Tibial artery (tissue), 4 donors: Measurements from ENCODE around the gene TULP4.

Source experiments
- DNase-seq, 2 donors: peaks; one replicate each; pipeline ENCODE4 v3.0.0-alpha.2; 2019
- H3K27ac ChIP-seq, 2 donors: fragments of 200-600 bp; sonication (generic) in 1 of 2; 1 replicate in 1 of 2; 2 replicates in 1 of 2; pipeline ENCODE4 v1.5.1; 2018 to 2019; ENCODE audit warnings: mild to moderate bottlenecking in 1 of 2
- H3K27me3 ChIP-seq, 2 donors: fragments of 200-600 bp; sonication (generic) in 1 of 2; one replicate each; pipeline versions ENCODE4 v1.5.1 to v1.6.0; 2016 to 2019
- H3K36me3 ChIP-seq, 3 donors: fragments of 200-600 bp; sonication (generic) in 2 of 3; one replicate each; pipeline ENCODE4 v1.5.1; 2016 to 2019; ENCODE audit warnings: mild to moderate bottlenecking in 2 of 3
- H3K4me1 ChIP-seq, 4 donors: fragments of 200-600 bp; sonication (generic) in 2 of 4; 1 replicate in 3 of 4; 2 replicates in 1 of 4; pipeline ENCODE4 v1.5.1; 2016 to 2019
- H3K4me3 ChIP-seq, 2 donors: fragments of 200-600 bp; sonication (generic) in 1 of 2; 1 replicate in 1 of 2; 2 replicates in 1 of 2; pipeline ENCODE4 v1.5.1; 2018 to 2019; ENCODE audit warnings: mild to moderate bottlenecking in 2 of 2
- H3K9me3 ChIP-seq, 3 donors: fragments of 200-600 bp; sonication (generic) in 1 of 3; one replicate each; pipeline ENCODE4 v1.5.1; 2016 to 2019
- intact Hi-C: fragments of 100-400 bp; cut with DNase I; formaldehyde crosslinking; loops from one replicate; pipeline ENCODE4 v1.15.0; 2023; ENCODE audit warnings: low total_unique reads
- TF ChIP-seq, protein P1 (sequence below), 2 experiments: fragments of 200-600 bp in 1 of 2; fragments of 450-650 bp in 1 of 2; IDR thresholded peaks; one replicate each; pipeline ENCODE4 v1.5.1; 2017 to 2019; ENCODE audit warnings: antibody characterized with exemption in 2 of 2, mild to moderate bottlenecking in 1 of 2, moderate library complexity in 1 of 2

Gene TULP4

DNA sequence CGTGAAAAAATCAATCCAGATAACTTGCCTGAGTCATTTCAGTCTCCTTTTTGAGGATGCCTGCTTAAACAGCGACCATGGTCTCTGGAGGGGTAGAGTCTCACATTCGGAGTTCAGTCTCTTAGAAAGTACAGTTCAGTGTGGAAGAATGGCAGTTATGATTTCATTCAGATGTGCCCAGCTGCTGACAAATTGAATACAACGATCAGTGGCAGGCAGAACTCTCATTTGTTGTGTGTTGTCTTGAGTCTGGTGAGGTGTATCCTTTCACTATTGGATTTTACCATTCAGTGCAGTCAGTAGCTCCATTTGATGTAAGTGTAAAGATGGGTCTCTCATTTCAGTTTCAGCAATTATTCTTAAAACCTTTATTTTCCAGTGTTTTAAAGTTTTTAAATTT is 639 bp upstream of the TULP4 start:
- intact Hi-C loops = no loop called here
- Histone ChIP-seq H3K9me3 (no peaks in the 10 kb centered on the region), H3K4me1 (no peaks in the 10 kb centered on the region), H3K27me3 (no peaks in the 10 kb centered on the region), H3K36me3 (peaks cover 3 to 26% (median 20%) of the 10 kb centered on the region in 3 donors), H3K4me3 (no peak overlapping the region), H3K27ac (no peak overlapping the region)
- no peak for DNase-seq
- TF ChIP-seq, protein P1, sequence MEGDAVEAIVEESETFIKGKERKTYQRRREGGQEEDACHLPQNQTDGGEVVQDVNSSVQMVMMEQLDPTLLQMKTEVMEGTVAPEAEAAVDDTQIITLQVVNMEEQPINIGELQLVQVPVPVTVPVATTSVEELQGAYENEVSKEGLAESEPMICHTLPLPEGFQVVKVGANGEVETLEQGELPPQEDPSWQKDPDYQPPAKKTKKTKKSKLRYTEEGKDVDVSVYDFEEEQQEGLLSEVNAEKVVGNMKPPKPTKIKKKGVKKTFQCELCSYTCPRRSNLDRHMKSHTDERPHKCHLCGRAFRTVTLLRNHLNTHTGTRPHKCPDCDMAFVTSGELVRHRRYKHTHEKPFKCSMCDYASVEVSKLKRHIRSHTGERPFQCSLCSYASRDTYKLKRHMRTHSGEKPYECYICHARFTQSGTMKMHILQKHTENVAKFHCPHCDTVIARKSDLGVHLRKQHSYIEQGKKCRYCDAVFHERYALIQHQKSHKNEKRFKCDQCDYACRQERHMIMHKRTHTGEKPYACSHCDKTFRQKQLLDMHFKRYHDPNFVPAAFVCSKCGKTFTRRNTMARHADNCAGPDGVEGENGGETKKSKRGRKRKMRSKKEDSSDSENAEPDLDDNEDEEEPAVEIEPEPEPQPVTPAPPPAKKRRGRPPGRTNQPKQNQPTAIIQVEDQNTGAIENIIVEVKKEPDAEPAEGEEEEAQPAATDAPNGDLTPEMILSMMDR (IDR thresholded peaks at IDR 0.05) = no peak

DNA sequence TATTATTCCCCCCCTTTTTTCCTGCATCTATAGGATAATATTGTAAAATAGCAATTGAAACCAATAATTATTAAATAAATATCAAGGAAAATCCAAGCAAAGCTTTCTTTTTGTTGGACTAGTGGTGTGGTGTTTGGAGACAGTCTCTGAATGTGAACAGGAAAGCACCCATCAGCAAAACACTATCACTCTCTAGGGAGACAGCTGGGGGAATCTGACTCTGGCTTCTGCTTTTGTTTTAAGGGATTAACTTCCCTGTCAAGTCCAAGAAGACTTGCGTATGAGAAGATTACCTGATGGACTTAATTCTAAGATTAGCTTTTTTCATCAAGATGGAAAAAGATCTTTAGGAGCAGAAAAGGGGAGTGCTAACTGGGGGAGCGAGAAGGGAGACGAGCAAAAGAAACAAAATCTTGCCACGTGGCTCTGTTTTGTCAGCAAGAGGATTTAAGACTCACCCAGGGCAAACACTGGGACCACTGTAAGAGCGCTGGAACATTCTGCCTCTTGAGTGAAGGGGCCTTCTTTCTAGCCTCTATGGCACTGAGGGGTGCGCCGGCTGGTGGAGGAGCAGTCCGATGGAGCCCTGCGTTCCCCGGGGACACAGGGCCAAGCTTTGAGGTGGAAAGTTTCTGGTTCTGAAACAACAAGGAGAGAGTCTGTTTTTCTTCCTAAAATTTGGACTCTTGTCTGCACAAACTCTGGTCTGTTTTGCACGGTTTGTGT is 570 bp downstream of the TULP4 start:
- DNase-seq = no peak
- Histone ChIP-seq H3K27ac (no peak overlapping the region), H3K4me1 (no peaks in the 10 kb centered on the region), H3K27me3 (no peaks in the 10 kb centered on the region), H3K36me3 (peaks cover 7 to 26% (median 24%) of the 10 kb centered on the region in 3 donors), H3K4me3 (no peak overlapping the region), H3K9me3 (no peaks in the 10 kb centered on the region)
- TF ChIP-seq, protein P1 (IDR thresholded peaks at IDR 0.05) = no peak
- intact Hi-C loops = no loop called here

DNA sequence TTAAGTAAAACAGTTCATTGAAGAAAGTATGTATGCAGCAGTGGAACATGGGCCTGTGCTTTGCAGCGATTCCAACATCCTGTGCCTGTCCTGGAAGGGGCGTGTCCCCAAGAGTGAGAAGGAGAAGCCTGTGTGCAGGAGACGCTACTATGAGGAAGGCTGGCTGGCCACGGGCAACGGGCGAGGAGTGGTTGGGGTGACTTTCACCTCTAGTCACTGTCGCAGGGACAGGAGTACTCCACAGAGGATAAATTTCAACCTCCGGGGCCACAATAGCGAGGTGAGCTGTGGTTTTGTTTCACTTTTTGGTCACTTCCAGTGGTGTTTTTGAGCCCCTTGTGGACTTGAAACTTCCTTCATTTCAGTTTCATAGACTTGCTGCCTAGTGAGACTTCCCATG is 1.7 kb downstream of the TULP4 start:
- H3K27me3 ChIP-seq = no peaks in the 10 kb centered on the region
- no peak overlapping the region for H3K27ac ChIP-seq
- H3K4me1 ChIP-seq = no peaks in the 10 kb centered on the region
- H3K36me3 ChIP-seq = peaks cover 7 to 26% (median 24%) of the 10 kb centered on the region in 3 donors
- intact Hi-C loops = no loop called here
- DNase-seq = peak in 1 of 2 donors; percentile 35
- no peaks in the 10 kb centered on the region for H3K9me3 ChIP-seq
- no peak overlapping the region for H3K4me3 ChIP-seq
- TF ChIP-seq, protein P1 (IDR thresholded peaks at IDR 0.05) = no peak

GRCh38 chr6:158314737-158315136 is 2.5 kb downstream of the TULP4 start:
- intact Hi-C loops = no loop called here
- H3K4me3 ChIP-seq = no peak overlapping the region
- no peaks in the 10 kb centered on the region for H3K27me3 ChIP-seq
- TF ChIP-seq, protein P1 (IDR thresholded peaks at IDR 0.05) = no peak
- H3K36me3 ChIP-seq = peaks cover 7 to 26% (median 24%) of the 10 kb centered on the region in 3 donors
- H3K27ac ChIP-seq = no peak overlapping the region
- no peaks in the 10 kb centered on the region for H3K4me1 ChIP-seq
- no peak for DNase-seq
- no peaks in the 10 kb centered on the region for H3K9me3 ChIP-seq

- DNase-seq = no peak
- intact Hi-C loops = no loop called here
- Histone ChIP-seq H3K27ac (no peak overlapping the region), H3K4me3 (no peak overlapping the region), H3K27me3 (no peaks in the 10 kb centered on the region), H3K36me3 (peaks cover 7 to 26% (median 24%) of the 10 kb centered on the region in 3 donors), H3K4me1 (no peaks in the 10 kb centered on the region), H3K9me3 (no peaks in the 10 kb centered on the region)
- TF ChIP-seq, protein P1 (IDR thresholded peaks at IDR 0.05) = no peak
Observed at GRCh38 chr6:158316022-158316421, 3.8 kb downstream of the TULP4 start.
